ENCODE results near the gene TC2N. TPM values are rescaled to one million over a fixed set of nuclear protein-coding genes. Genes with fewer than 3 reads are reported as not detected.

TC2N gene
- total RNA-seq, 1 donor from 2014 or later: 21.5 TPM

- Mint-ChIP-seq H3K36me3 (ENCODE audit: low read depth) (peaks cover 4% of the 10 kb centered on the region), H3K4me1 (ENCODE audit: low read depth) (no peaks in the 10 kb centered on the region), H3K9me3 (peaks cover 4% of the 10 kb centered on the region), H3K27ac (no peak overlapping the region), H3K4me3 (no peak overlapping the region), H3K27me3 (ENCODE audit: insufficient read depth) (peaks cover 2% of the 10 kb centered on the region)
- intact Hi-C loops (cut with micrococcal nuclease): no loop called here
- no peak for DNase-seq (ENCODE audit: low spot score)
Observed at GRCh38 chr14:91732439-91732838, 134.9 kb downstream of the TC2N start.

- H3K36me3 Mint-ChIP-seq (ENCODE audit: low read depth): peaks cover 4% of the 10 kb centered on the region
- no peaks in the 10 kb centered on the region for H3K4me1 Mint-ChIP-seq (ENCODE audit: low read depth)
- H3K27me3 Mint-ChIP-seq (ENCODE audit: insufficient read depth): peaks cover 2% of the 10 kb centered on the region
- H3K9me3 Mint-ChIP-seq: peaks cover 4% of the 10 kb centered on the region
- no peak within 1 kb of the TSS for H3K27ac Mint-ChIP-seq
- H3K4me3 Mint-ChIP-seq: no peak within 1 kb of the TSS
- DNase-seq (ENCODE audit: low spot score): no peak
- intact Hi-C loops (cut with micrococcal nuclease): no loop called here
Observed at GRCh38 chr14:91731986-91732385, 135.3 kb downstream of the TC2N start, which contains the start of gene CATSPERB. Gene CATSPERB (minus strand): TSS chr14:91732086. CDS start chr14:91729479, 2,607 bp downstream.

DNA sequence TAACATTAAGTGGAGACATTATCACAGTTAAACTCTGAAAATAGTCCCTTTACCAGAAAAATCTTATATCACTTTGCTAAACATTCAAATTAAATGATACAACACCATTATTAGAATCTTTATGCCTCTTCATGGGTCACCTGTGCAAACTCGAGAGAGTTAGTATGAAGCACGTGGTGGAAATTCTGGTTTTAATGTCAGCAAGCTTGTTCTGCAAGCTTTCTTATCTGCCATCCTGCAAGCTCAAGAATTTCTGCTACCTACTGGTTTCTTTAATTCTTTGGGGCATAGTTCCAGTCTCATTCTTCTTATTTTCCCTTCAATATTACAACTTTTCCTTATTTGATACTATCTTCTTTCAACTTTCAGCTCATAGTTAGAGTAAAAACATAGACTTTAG is 136.3 kb downstream of the TC2N start:
- intact Hi-C loops (cut with micrococcal nuclease): no loop called here
- Mint-ChIP-seq H3K4me3 (no peak overlapping the region), H3K27ac (no peak overlapping the region)

DNA sequence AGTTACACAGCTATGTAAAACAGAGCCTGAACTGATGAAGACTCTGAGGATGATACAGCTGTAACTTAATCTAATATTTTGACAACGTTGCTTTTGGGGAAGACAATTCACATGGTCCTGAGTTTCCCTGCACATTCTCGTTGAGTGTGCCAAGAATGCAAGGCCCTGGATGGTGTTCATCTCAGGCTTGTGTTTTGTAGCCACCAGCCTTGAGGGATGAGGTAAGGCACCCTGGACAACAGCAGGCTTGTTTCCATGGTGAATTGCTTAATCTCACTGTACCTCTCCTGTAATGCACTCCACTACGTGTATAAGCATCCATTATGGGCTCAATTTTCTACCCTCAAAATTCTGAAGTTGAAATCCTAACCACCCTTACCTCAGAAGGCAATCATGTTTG is 137.6 kb downstream of the TC2N start:
- Mint-ChIP-seq H3K9me3 (no peaks in the 10 kb centered on the region), H3K4me3 (no peak overlapping the region), H3K4me1 (ENCODE audit: low read depth) (no peaks in the 10 kb centered on the region), H3K36me3 (ENCODE audit: low read depth) (peaks cover 2% of the 10 kb centered on the region), H3K27ac (no peak overlapping the region), H3K27me3 (ENCODE audit: insufficient read depth) (no peaks in the 10 kb centered on the region)
- DNase-seq (ENCODE audit: low spot score): no peak
- intact Hi-C loops (cut with micrococcal nuclease): no loop called here

More for the DNA sequence above, 136.3 kb downstream of the TC2N start:
- Mint-ChIP-seq H3K36me3 (ENCODE audit: low read depth) (peaks cover 4% of the 10 kb centered on the region), H3K27me3 (ENCODE audit: insufficient read depth) (no peaks in the 10 kb centered on the region), H3K9me3 (peaks cover 4% of the 10 kb centered on the region), H3K4me1 (ENCODE audit: low read depth) (no peaks in the 10 kb centered on the region)
- no peak for DNase-seq (ENCODE audit: low spot score)

Other genes with a start within 250 kb of the TC2N start
- gene CATSPERB, start 135.4 kb downstream of the TC2N start, total RNA-seq: 1.5 and 2.2 TPM in 2 replicates
- gene FBLN5, start 80.2 kb upstream of the TC2N start, total RNA-seq: 0.69 and 1.2 TPM in 2 replicates
- 36.5 and 44.4 TPM in 2 replicates for gene TRIP11, start 172.5 kb upstream of the TC2N start, total RNA-seq
- gene ATXN3, start 239.0 kb upstream of the TC2N start, total RNA-seq: 27.3 and 27.5 TPM in 2 replicates